Measurements from ENCODE around the gene ITGAL.

- TF ChIP-seq POLR2AphosphoS5 (IDR thresholded peaks at IDR 0.05) (no peak), CTCF (IDR thresholded peaks at IDR 0.05 in 8 of 11, conservative IDR thresholded peaks at IDR 0.05 in 3 of 11) (no peak)
Measured at GRCh38 chr16:30491229-30491628, 18.7 kb downstream of the ITGAL start.
